ACC112 (cell line): Measurements from ENCODE around the gene LRPPRC.

ENCODE experiments used
- H2AFZ ChIP-seq: fragments of 200-600 bp; sonication (generic); one replicate; pipeline ENCODE4 v1.6.0; 2017; ENCODE audit warnings: antibody characterized with exemption, low read length; ENCODE audit not compliant: unreplicated experiment
- H3K27ac ChIP-seq: fragments of 200-600 bp; sonication (generic); 2 replicates; pipeline ENCODE4 v1.5.1; 2014; ENCODE audit warnings: low read depth, mild to moderate bottlenecking, antibody characterized with exemption, low read length, moderate library complexity
- H3K27me3 ChIP-seq: fragments of 200-600 bp; sonication (generic); 2 replicates; pipeline ENCODE4 v1.6.1; 2014; ENCODE audit warnings: mild to moderate bottlenecking, antibody characterized with exemption, low read length, moderate library complexity, mixed read lengths; ENCODE audit not compliant: insufficient read depth
- H3K36me3 ChIP-seq: fragments of 200-600 bp; sonication (generic); 2 replicates; pipeline ENCODE4 v1.6.1; 2016; ENCODE audit warnings: mild to moderate bottlenecking, antibody characterized with exemption, low read length, moderate library complexity, mixed read lengths; ENCODE audit not compliant: insufficient read depth
- H3K4me1 ChIP-seq: fragments of 200-600 bp; sonication (generic); one replicate; pipeline ENCODE4 v1.6.1; 2016; ENCODE audit warnings: low read length, mixed read lengths; ENCODE audit not compliant: insufficient read depth, unreplicated experiment, control insufficient read depth
- H3K4me3 ChIP-seq: fragments of 200-600 bp; sonication (generic); 2 replicates; pipeline ENCODE4 v1.5.1; 2014; ENCODE audit warnings: mild to moderate bottlenecking, low read depth, low read length
- H3K79me2 ChIP-seq: fragments of 200-600 bp; sonication (generic); one replicate; pipeline ENCODE4 v1.6.0; 2016; ENCODE audit warnings: low read length; ENCODE audit not compliant: control insufficient read depth, unreplicated experiment, insufficient read depth

The LRPPRC gene

DNA sequence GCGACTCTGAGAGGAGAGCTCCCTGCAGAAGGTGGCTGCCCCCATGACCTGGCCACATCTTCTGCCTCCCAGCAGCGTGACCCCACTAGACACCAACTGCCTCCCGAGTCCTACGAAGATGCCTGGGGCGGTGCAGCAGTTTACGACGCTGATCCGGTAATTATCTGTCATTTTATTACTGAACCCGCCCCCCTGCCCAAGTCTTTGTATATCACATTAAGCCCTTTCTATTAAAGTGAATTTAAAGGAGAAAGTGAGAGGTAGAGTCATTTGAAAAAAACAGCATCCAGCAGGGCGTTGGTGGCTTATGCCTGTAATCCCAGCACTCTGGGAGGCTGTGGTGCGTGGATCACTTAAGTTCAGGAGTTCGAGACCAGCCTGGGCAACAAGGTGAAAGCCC lies 123.6 kb downstream of the LRPPRC start:
- no peaks in the 10 kb centered on the region for H3K79me2 ChIP-seq
- H3K27ac ChIP-seq, result no peak overlapping the region
- no peak overlapping the region for H2AFZ ChIP-seq
- no peak overlapping the region for H3K4me3 ChIP-seq
- H3K4me1 ChIP-seq, result no peaks in the 10 kb centered on the region
- H3K36me3 ChIP-seq, result no peaks in the 10 kb centered on the region
- H3K27me3 ChIP-seq, result peaks cover 65% of the 10 kb centered on the region

DNA sequence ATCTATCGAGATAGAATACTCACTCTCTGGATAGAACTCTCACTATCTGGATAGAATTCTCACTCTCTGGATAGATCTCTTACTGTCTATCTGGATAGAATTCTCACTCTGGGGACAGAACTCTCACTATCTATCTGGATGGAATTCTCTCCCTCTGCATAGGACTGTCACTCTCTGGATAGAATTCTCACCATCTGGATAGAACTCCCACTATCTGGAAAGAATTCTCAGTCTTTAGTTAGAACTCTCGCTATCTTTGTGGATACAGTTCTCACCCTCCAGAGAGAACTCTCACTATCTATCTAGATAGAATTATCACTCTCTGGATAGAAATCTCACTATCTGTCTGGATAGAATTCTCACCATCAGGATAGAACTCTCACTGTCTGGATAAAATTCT lies 140.5 kb downstream of the LRPPRC start:
- no peaks in the 10 kb centered on the region for H3K79me2 ChIP-seq
- peaks cover 88% of the 10 kb centered on the region for H3K27me3 ChIP-seq
- no peak overlapping the region for H3K4me3 ChIP-seq
- H3K27ac ChIP-seq, result no peak overlapping the region
- no peaks in the 10 kb centered on the region for H3K4me1 ChIP-seq
- no peak overlapping the region for H2AFZ ChIP-seq
- no peaks in the 10 kb centered on the region for H3K36me3 ChIP-seq

DNA sequence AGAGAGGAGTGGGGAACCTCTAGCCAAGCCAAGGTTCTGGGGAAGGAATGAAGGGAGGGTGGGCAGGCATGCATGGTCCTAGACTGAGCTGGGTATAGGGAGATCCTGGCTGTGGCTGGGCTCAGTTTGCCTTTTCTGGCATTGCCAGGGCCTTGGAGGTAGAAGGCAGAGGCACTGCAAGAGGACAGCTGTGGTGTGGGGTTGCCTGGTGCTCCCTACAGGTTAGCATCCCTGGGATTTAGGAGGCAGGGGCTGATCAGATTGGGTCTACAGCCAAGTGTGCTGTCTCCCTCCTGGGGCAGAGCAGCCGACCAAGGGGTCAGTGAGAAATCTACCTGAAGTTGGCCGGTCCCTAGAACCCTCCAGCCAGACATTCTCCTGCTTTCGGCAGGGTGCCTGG lies 141.1 kb downstream of the LRPPRC start:
- Histone ChIP-seq H2AFZ (no peak overlapping the region), H3K4me1 (no peaks in the 10 kb centered on the region), H3K36me3 (no peaks in the 10 kb centered on the region), H3K27ac (no peak overlapping the region), H3K27me3 (peaks cover 86% of the 10 kb centered on the region), H3K4me3 (no peak overlapping the region), H3K79me2 (no peaks in the 10 kb centered on the region)

DNA sequence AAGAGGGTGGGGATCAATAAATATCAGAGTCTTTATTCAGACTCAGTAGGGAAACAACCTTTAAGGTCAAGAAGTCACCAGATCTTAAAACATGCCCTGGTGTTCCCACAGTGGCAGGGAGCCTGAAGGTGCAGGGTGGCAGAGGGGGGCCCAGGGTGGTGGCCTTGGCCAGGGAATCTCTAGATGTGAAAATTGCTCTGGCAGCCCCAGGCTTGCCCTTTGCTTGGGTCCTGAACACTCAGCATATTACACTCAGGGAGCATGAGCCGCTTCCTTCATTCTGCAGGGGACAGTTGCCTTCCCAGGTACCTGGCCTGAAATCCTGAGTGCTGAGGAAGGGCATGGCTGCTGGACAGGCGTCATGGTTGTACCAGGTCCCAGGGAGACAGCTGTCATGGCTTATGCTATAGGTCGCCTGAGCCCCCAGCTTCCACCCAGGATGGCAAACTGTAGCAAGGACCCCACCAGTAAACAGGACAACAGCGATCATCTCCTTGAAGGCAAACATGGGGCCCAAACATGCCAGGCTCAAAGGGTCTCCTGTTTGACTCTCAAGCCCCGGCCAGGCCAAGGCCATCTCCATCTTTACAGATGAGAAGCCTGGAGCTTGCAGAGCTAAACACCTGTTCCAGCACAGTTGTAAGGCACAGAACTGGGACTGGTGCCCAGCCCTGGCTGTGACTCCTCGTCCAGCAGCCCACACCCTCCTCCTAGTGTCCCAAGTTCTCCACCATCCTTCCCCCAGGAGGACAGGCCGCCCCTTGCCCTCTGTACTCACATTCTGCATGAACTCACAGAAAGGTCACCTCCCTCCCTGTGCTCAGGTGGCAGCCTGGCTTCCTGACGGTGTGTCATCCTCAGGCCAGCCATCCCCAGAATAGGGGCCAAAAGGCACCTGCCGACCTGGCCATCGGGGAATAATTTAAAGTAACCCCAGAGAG lies 142.4 kb downstream of the LRPPRC start:
- Histone ChIP-seq H3K4me1 (no peaks in the 10 kb centered on the region), H3K4me3 (no peak overlapping the region), H3K27me3 (peaks cover 74% of the 10 kb centered on the region), H3K36me3 (no peaks in the 10 kb centered on the region), H2AFZ (no peak overlapping the region), H3K27ac (no peak overlapping the region), H3K79me2 (no peaks in the 10 kb centered on the region)

DNA sequence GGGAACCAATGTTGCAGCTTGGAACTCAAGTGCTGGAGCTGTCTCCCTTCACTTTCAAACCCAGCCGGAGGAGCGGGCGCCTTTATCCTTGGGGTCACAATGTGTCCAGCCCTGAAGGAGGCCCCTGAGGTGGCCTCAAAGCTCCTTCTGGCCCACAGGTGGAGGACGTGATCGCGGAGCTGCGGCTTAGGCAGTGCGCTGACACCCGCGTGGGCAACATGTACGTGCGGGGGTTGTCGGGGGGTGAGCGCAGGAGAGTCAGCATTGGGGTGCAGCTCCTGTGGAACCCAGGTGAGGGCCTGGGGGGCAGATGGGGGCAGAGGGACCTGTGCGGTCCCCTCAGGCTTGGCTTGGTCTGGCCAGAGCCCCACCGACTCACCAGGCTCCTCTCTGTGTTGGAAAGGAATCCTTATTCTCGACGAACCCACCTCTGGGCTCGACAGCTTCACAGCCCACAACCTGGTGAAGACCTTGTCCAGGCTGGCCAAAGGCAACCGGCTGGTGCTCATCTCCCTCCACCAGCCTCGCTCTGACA lies 143.5 kb downstream of the LRPPRC start:
- Histone ChIP-seq H2AFZ (no peak overlapping the region), H3K36me3 (no peaks in the 10 kb centered on the region), H3K79me2 (no peaks in the 10 kb centered on the region)

DNA sequence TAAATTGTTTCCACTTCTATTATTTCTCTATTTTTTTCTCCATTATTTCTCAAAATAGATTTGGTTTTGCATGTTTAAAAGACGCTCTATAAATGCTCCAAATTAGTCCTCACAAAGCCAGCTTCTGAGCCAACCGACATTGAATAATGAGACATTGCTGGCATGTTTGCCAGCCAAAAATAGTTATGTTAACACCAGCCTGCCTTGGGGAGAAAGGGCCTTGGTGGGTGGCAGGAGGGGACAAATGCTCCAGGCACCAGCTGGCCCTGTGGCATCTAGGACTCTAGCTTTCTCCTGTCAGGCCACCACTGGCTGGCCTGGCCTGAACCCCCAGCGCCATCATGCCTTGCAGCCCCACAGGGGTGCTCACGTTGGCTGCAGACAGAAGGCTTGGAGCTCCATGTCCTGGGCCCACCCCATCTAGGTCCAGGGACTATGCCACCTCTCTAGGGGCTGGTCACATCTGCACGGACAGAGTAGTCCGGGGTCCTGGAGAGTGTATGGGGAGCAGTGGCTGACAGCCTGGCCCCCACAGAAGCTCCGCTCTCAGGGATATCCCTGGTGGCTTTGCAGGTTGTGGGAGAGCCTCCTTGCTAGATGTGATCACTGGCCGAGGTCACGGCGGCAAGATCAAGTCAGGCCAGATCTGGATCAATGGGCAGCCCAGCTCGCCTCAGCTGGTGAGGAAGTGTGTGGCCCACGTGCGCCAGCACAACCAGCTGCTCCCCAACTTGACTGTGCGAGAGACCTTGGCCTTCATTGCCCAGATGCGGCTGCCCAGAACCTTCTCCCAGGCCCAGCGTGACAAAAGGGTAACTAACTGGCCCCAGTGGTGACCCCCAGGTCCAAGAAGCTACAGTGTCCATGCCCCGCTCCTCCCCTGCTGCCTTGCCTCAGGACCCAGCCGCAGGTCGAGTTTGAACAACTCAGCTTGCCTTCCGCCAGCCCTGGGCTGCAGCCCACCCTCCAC lies 144.5 kb downstream of the LRPPRC start:
- H3K36me3 ChIP-seq, result no peaks in the 10 kb centered on the region
- peaks cover 57% of the 10 kb centered on the region for H3K27me3 ChIP-seq
- no peak overlapping the region for H3K27ac ChIP-seq
- H2AFZ ChIP-seq, result no peak overlapping the region
- H3K4me1 ChIP-seq, result no peaks in the 10 kb centered on the region
- H3K79me2 ChIP-seq, result no peaks in the 10 kb centered on the region
- H3K4me3 ChIP-seq, result no peak overlapping the region

More for the DNA sequence above, 143.5 kb downstream of the LRPPRC start:
- Histone ChIP-seq H3K4me1 (no peaks in the 10 kb centered on the region), H3K27me3 (peaks cover 66% of the 10 kb centered on the region), H3K4me3 (no peak overlapping the region), H3K27ac (no peak overlapping the region)

DNA sequence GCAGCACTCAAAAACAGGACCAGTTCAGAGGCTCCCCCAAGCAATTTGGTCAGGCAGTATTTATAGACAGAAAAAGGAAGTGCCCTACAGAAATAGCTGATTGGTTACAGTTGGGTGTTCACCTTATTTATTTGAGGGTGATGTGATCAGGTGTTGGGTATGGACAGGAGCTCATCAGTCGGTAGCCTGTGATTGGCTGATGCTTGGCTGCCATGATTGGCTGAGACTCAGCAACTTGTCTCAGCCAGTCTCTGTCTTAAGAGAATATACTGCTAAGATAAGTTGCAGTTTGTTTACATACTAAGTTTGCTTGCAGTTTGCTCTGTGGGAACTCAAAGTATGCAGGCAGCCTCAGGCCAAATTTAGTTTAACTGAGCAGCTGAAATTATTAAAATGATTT lies 147.6 kb downstream of the LRPPRC start:
- Histone ChIP-seq H3K27me3 (peaks cover 38% of the 10 kb centered on the region), H3K79me2 (no peaks in the 10 kb centered on the region), H3K4me3 (no peak overlapping the region), H2AFZ (no peak overlapping the region), H3K27ac (no peak overlapping the region), H3K36me3 (no peaks in the 10 kb centered on the region), H3K4me1 (no peaks in the 10 kb centered on the region)

DNA sequence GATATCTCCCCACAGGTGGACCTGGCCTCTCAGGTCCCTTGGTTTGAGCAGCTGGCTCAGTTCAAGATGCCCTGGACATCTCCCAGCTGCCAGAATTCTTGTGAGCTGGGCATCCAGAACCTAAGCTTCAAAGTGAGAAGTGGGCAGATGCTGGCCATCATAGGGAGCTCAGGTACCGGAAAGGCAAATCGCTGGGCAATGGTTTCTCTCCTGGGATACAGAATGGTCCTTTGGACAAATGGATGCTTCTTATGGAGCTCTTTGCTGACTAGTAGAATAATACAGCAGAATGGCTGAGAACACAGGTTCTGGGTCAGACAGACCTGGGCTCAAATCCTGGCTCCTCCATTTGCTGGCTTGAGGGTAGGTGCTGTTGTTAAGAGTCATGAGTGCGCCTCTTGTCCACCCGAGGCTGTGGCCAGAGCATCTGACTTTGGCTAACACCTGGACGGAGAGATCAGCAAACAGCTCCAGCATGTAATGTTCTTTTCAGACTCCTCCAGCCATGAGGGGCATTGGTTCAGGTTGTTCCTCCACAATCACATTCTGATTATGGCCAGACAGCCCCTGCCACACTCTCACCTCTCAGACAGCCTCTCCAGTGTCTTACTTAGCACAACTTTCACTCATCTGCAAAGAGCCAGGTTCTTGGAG lies 149.5 kb downstream of the LRPPRC start:
- no peaks in the 10 kb centered on the region for H3K36me3 ChIP-seq
- H3K27me3 ChIP-seq, result peaks cover 32% of the 10 kb centered on the region
- H3K4me3 ChIP-seq, result no peak overlapping the region
- no peaks in the 10 kb centered on the region for H3K79me2 ChIP-seq
- no peak overlapping the region for H3K27ac ChIP-seq
- no peak overlapping the region for H2AFZ ChIP-seq
- no peaks in the 10 kb centered on the region for H3K4me1 ChIP-seq

DNA sequence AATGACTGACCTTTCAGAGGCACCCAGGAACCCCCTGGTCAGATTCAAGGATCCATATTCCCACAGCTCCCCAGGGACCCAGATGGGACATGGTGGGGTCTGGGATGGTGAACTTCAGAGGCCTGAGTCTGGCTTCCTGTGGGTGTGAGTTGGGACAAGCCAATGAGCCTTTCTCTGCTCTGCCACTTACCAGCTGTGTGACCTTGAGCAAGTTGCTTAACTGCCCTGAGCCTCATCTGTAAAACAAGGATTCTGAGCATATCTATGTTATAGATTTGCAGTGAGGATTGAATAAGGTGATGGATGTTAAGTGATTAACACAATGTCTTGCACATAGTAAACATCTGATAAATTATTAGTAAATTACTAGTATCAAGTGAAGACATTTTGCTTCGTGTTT lies 150.6 kb downstream of the LRPPRC start:
- H3K36me3 ChIP-seq, result no peaks in the 10 kb centered on the region
- H3K27me3 ChIP-seq, result peaks cover 34% of the 10 kb centered on the region
- no peaks in the 10 kb centered on the region for H3K4me1 ChIP-seq

DNA sequence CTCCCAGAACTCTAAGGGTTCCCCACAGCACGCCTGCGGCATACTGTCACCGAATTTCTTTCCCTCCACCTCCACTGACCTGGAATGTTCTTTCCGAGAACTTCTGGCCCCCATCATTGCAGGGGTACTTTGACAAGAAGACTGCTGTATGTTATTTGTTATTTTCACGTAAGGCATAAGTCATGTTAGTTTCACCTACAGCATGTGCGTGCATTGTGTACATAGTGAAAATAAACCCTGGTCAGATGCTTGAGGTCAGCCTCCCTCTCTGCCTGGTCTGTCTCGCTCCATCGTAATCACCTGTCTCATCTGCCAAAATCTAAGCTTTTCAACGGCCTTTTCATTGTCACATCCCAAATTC lies 152.9 kb downstream of the LRPPRC start:
- Histone ChIP-seq H3K4me1 (no peaks in the 10 kb centered on the region), H2AFZ (no peak overlapping the region), H3K79me2 (no peaks in the 10 kb centered on the region), H3K4me3 (no peak overlapping the region), H3K27me3 (peaks cover 36% of the 10 kb centered on the region; the same call in 1 of the 2 replicates), H3K36me3 (no peaks in the 10 kb centered on the region), H3K27ac (no peak overlapping the region)

More for the DNA sequence above, 150.6 kb downstream of the LRPPRC start:
- Histone ChIP-seq H3K27ac (no peak overlapping the region), H3K79me2 (no peaks in the 10 kb centered on the region), H3K4me3 (no peak overlapping the region), H2AFZ (no peak overlapping the region)
